Measurements from ENCODE around the gene SOBP.

GRCh38 chr6:107652526-107653182 lies 162.7 kb downstream of the SOBP start:
- TF ChIP-seq CTCF (tag by site-specific recombination; IDR thresholded peaks at IDR 0.05) (no peak), ZNF747 (tag by site-specific recombination; IDR thresholded peaks at IDR 0.05) (no peak), ZNF16 (tag by site-specific recombination; IDR thresholded peaks at IDR 0.05; ENCODE audit: low read depth) (no peak), ZBTB21 (tag by site-specific recombination; IDR thresholded peaks at IDR 0.05) (no peak), ZNF785 (tag by site-specific recombination; IDR thresholded peaks at IDR 0.05) (no peak)

All from HEK293 (cell line).